ENCODE measurements around the gene INPP4B. TPM values are rescaled to one million over a fixed set of nuclear protein-coding genes. Genes with fewer than 3 reads are reported as not detected.

The INPP4B gene
- total and polyA plus RNA-seq, 2 of the 4 experiments (the other 2 are of a cell fraction): 1.8 to 14.0 TPM

- no peak overlapping the region for H3K4ac ChIP-seq (ENCODE audit: low read depth, low read length)
- no peak overlapping the region for H2AFZ ChIP-seq (replicated peaks; ENCODE audit: low read length, poor library complexity)
- no peak overlapping the region for H3K4me3 ChIP-seq (ENCODE audit: insufficient read depth, low read depth, low read length)
- H4K20me1 ChIP-seq (ENCODE audit: insufficient read depth, low read length): no peaks in the 10 kb centered on the region
- no peak overlapping the region for H3K18ac ChIP-seq (ENCODE audit: low read depth, low read length)
- H2BK120ac ChIP-seq (ENCODE audit: low read depth, low read length): no peak overlapping the region
- CTCF ChIA-PET: no interaction called here
- H3K36me3 ChIP-seq (ENCODE audit: control insufficient read depth, insufficient read depth, low read length): no peaks in the 10 kb centered on the region
- H3K9me3 ChIP-seq (ENCODE audit: control insufficient read depth, insufficient read depth, low read length): no peaks in the 10 kb centered on the region
- intact Hi-C loops (cut with micrococcal nuclease) (no loop called here), dilution Hi-C loops (cut with HindIII; ENCODE audit: low sequenced_read_pairs, unreplicated experiment) (no loop called here), in situ Hi-C loops (cut with MboI; ENCODE audit: low sequenced_read_pairs) (no loop called here)
- H3K27ac ChIP-seq (ENCODE audit: insufficient read depth, low read length): no peak overlapping the region
- no peak overlapping the region for H2AK5ac ChIP-seq (ENCODE audit: low read depth, low read length)
- H3K27me3 ChIP-seq (ENCODE audit: control insufficient read depth, insufficient read depth, low read length): no peaks in the 10 kb centered on the region
- H3K9me1 ChIP-seq (ENCODE audit: insufficient read depth, low read length): no peaks in the 10 kb centered on the region
- H4K8ac ChIP-seq (ENCODE audit: low read depth in 2 of 2, low read length in 2 of 2): no peak overlapping the region
- H4K5ac ChIP-seq (ENCODE audit: low read depth, low read length): no peak overlapping the region
- WGBS, 2 experiments (ENCODE audit: extremely low coverage in 2 of 2, insufficient read length in 1 of 2): 67% methylated on average over 3 of the region's 5 CpGs; no CpG with 5 or more reads in 1 of the 2 experiments
- H3K4me1 ChIP-seq (ENCODE audit: control insufficient read depth, insufficient read depth, low read length): no peaks in the 10 kb centered on the region
- no TSS peak for BruUV-seq (replicated peaks)
- H3K23ac ChIP-seq (ENCODE audit: low read depth, low read length): no peak overlapping the region
- H4K91ac ChIP-seq (ENCODE audit: insufficient read depth, low read depth, low read length): no peak overlapping the region
- DNase-seq (no peak), ATAC-seq (ENCODE audit: low read depth) (no peak)
- H3K79me1 ChIP-seq (ENCODE audit: low read depth in 1 of 2, low read length in 2 of 2): no peaks in the 10 kb centered on the region
- no peak overlapping the region for H2BK20ac ChIP-seq (ENCODE audit: low read depth, low read length)
- no peak for TF ChIP-seq USF2 (IDR thresholded peaks at IDR 0.05; ENCODE audit: low read depth, low read length)
- no peak for TF ChIP-seq MAFK (IDR thresholded peaks at IDR 0.05; ENCODE audit: low read depth, low read length)
- TF ChIP-seq SMC3 (IDR thresholded peaks at IDR 0.05; ENCODE audit: low read depth, low read length): no peak
- no peak for TF ChIP-seq MXI1 (IDR thresholded peaks at IDR 0.05; ENCODE audit: borderline replicate concordance, low read depth, low read length)
- no peak for TF ChIP-seq CEBPB (IDR thresholded peaks at IDR 0.05; ENCODE audit: low read depth, low read length)
- no peak for TF ChIP-seq MAZ (IDR thresholded peaks at IDR 0.05; ENCODE audit: borderline replicate concordance, low read depth, low read length)
- no peak for TF ChIP-seq POLR2A (IDR thresholded peaks at IDR 0.05; ENCODE audit: low read depth, low read length)
- no peak overlapping the region for H3K14ac ChIP-seq (replicated peaks; ENCODE audit: low read depth, low read length)
- no peak overlapping the region for H3K4me2 ChIP-seq (ENCODE audit: low read depth, low read length)
- H3K9ac ChIP-seq (ENCODE audit: low read depth, low read length): no peak overlapping the region
- no peak overlapping the region for H3K56ac ChIP-seq (ENCODE audit: extremely low read depth, insufficient read depth, low read length)
- H2AK9ac ChIP-seq (replicated peaks; ENCODE audit: low read depth, low read length, poor library complexity): no peak overlapping the region
- POLR2A ChIA-PET (ENCODE audit: unreplicated experiment): no interaction called here
- H2BK15ac ChIP-seq (ENCODE audit: low read depth, low read length): no peak overlapping the region
- no peak overlapping the region for H2BK5ac ChIP-seq (ENCODE audit: low read depth, low read length, poor library complexity, severe bottlenecking)
These were observed 40.5 kb upstream of the INPP4B start for GRCh38 chr4:142886566-142886965.
